MM.1S (cell line): ENCODE data around the gene SGPL1.

Experiments
- EZH2phosphoT487 ChIP-seq: fragments of 300-600 bp; sonication (generic); IDR thresholded peaks from 2 replicates; pipeline ENCODE4 v1.6.1; 2018; ENCODE audit warnings: antibody characterized with exemption, low read length
- TF ChIP-seq, protein P1 (sequence below): fragments of 300-600 bp; sonication (generic); IDR thresholded peaks from 2 replicates; pipeline ENCODE4 v1.5.1; 2016; ENCODE audit warnings: antibody characterized with exemption, low read length, mixed read lengths

DNA sequence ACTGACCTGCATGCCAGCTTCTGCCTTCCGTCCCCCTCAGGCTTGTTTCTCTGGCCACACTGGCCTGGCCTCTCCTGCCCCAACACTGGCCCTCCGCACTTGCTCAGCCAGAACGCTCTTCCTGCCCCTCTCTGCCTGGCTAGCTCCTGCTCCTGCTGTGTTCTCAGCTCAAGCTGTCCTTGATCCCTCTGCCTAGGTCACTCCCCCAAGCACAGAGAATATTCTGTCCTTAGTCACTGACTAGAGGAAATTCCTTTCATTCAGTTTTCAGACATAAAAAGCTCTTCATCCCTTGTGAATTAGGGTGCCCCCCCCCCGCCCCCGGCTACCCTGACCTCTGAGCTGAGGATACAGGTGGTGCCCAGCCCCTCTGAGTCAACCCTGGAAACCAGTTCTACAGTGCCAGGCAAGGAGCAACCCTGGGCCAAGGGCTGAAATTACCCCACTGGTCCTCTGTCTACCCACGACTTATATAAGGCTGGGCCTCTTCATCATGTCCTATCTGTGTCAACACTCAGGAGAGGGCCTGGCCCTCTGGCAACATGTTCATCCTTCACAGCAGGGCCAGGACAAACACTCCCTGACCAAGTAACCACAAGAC, 6.6 kb upstream of the SGPL1 start:
- TF ChIP-seq, protein P1, sequence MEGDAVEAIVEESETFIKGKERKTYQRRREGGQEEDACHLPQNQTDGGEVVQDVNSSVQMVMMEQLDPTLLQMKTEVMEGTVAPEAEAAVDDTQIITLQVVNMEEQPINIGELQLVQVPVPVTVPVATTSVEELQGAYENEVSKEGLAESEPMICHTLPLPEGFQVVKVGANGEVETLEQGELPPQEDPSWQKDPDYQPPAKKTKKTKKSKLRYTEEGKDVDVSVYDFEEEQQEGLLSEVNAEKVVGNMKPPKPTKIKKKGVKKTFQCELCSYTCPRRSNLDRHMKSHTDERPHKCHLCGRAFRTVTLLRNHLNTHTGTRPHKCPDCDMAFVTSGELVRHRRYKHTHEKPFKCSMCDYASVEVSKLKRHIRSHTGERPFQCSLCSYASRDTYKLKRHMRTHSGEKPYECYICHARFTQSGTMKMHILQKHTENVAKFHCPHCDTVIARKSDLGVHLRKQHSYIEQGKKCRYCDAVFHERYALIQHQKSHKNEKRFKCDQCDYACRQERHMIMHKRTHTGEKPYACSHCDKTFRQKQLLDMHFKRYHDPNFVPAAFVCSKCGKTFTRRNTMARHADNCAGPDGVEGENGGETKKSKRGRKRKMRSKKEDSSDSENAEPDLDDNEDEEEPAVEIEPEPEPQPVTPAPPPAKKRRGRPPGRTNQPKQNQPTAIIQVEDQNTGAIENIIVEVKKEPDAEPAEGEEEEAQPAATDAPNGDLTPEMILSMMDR, result no peak
- no peak for TF ChIP-seq EZH2phosphoT487
